CD4-positive, CD25-positive, alpha-beta regulatory T cell (primary cell): ENCODE results near the gene NT5C. TPM values are rescaled to one million over a fixed set of nuclear protein-coding genes. Genes with fewer than 3 reads are reported as not detected.
"Not testable (repeated sequence)": the region's sequence is repeated elsewhere in the genome, so short reads cannot be mapped to it uniquely, and the experiment has no call there.

Experiments
- ATAC-seq, 2 donors: fragments of 150-1000 bp; cut with Tn5 transposase; one replicate each; pipeline ENCODE4 v1.10.0; 2021; ENCODE audit warnings: low read depth in 2 of 2, moderate number of reproducible peaks in 2 of 2, moderate library complexity in 1 of 2
- DNase-seq, 3 donors: peaks; one replicate each; pipeline versions ENCODE4 v3.0.0 to v3.0.0-alpha.2; 2012 to 2022; ENCODE audit warnings: mixed read lengths in 1 of 3
- H3K27ac ChIP-seq: one replicate; pipeline ENCODE4 v1.7.0; 2013; ENCODE audit warnings: mild to moderate bottlenecking, low read length; ENCODE audit not compliant: insufficient read depth, poor library complexity, severe bottlenecking
- H3K27me3 ChIP-seq: one replicate; pipeline ENCODE4 v1.7.0; 2013; ENCODE audit warnings: low read length; ENCODE audit not compliant: control insufficient read depth, insufficient read depth
- H3K36me3 ChIP-seq: one replicate; pipeline ENCODE4 v1.7.0; 2013; ENCODE audit warnings: mild to moderate bottlenecking, low read length, moderate library complexity; ENCODE audit not compliant: control insufficient read depth, insufficient read depth
- H3K4me1 ChIP-seq: 2 replicates; pipeline ENCODE4 v1.7.0; 2013; ENCODE audit warnings: mild to moderate bottlenecking, low read length; ENCODE audit not compliant: insufficient read depth, control insufficient read depth, poor library complexity, severe bottlenecking
- H3K4me3 ChIP-seq: one replicate; pipeline ENCODE4 v1.7.0; 2013; ENCODE audit warnings: low read depth, mild to moderate bottlenecking, low read length, moderate library complexity
- H3K9me3 ChIP-seq, 2 experiments: 1 replicate in 1 of 2; 2 replicates in 1 of 2; pipeline ENCODE4 v1.7.0; 2013; ENCODE audit warnings: low read length in 2 of 2, mild to moderate bottlenecking in 1 of 2, moderate library complexity in 1 of 2; ENCODE audit not compliant: control insufficient read depth in 2 of 2
- H3K27ac Mint-ChIP-seq, 3 donors: one replicate each; pipeline ENCODE4 v1.8.0; 2020 to 2022; ENCODE audit warnings: mild to moderate bottlenecking in 3 of 3, mixed read lengths in 3 of 3, moderate library complexity in 2 of 3
- H3K27me3 Mint-ChIP-seq: one replicate; pipeline ENCODE4 v1.8.0; 2022; ENCODE audit warnings: mild to moderate bottlenecking, mixed read lengths
- H3K36me3 Mint-ChIP-seq: one replicate; pipeline ENCODE4 v1.8.0; 2020; ENCODE audit warnings: mixed read lengths
- H3K4me1 Mint-ChIP-seq, 4 donors: one replicate each; pipeline ENCODE4 v1.8.0; 2020 to 2022; ENCODE audit warnings: mixed read lengths in 4 of 4, mild to moderate bottlenecking in 1 of 4
- H3K4me3 Mint-ChIP-seq, 4 donors: one replicate each; pipeline ENCODE4 v1.8.0; 2020 to 2022; ENCODE audit warnings: mild to moderate bottlenecking in 4 of 4, mixed read lengths in 4 of 4, moderate library complexity in 3 of 4
- H3K9me3 Mint-ChIP-seq, 7 donors: one replicate each; pipeline ENCODE4 v1.8.0; 2020 to 2022; ENCODE audit warnings: mixed read lengths in 7 of 7, mild to moderate bottlenecking in 3 of 7, moderate library complexity in 2 of 7
- polyA plus RNA-seq, 4 donors: library from polyadenylated mRNA; unstranded; fragments of 300-500 nt; fragmentation: Illumina TruSeq; gene quantifications; one replicate each; pipeline ENCODE4 v1.2.3, GENCODE V29; 2021
- total RNA-seq: library from RNA; stranded (reverse); gene quantifications from one replicate; pipeline ENCODE4 v1.2.3, GENCODE V29; 2022

Gene NT5C
- total and polyA plus RNA-seq, 5 donors from 2014 or later = 31.6 to 66.9 (median 57.1) TPM

DNA sequence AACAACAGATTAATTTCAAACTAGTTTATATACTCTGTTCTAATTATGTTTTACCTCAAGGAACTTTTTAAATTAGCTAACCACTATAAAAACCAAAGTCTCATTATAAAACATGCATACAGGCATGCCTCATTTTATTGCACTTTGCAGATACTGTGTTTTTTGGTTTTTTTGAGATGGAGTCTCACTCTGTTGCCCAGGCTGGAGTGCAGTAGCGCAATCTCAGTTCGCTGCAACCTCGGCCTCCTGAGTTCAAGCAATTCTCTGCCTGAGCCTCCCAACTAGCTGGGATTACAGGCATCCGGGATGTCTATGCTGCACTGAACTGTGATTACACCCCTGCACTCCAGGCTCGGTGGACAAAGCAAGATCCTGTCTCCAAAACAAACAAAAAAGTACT, 31.5 kb upstream of the NT5C start:
- H3K4me1 Mint-ChIP-seq = no peaks in the 10 kb centered on the region
- H3K27ac ChIP-seq = no peak overlapping the region
- no peak overlapping the region for H3K27ac Mint-ChIP-seq
- no peaks in the 10 kb centered on the region for H3K9me3 Mint-ChIP-seq
- DNase-seq (no peak), ATAC-seq (no peak)
- no peaks in the 10 kb centered on the region for H3K4me1 ChIP-seq
- peaks cover 20% of the 10 kb centered on the region for H3K36me3 ChIP-seq
- H3K36me3 Mint-ChIP-seq = peaks cover 9% of the 10 kb centered on the region
- no peaks in the 10 kb centered on the region for H3K9me3 ChIP-seq
- no peak overlapping the region for H3K4me3 Mint-ChIP-seq
- H3K27me3 Mint-ChIP-seq = no peaks in the 10 kb centered on the region
- no peaks in the 10 kb centered on the region for H3K27me3 ChIP-seq
- no peak overlapping the region for H3K4me3 ChIP-seq

DNA sequence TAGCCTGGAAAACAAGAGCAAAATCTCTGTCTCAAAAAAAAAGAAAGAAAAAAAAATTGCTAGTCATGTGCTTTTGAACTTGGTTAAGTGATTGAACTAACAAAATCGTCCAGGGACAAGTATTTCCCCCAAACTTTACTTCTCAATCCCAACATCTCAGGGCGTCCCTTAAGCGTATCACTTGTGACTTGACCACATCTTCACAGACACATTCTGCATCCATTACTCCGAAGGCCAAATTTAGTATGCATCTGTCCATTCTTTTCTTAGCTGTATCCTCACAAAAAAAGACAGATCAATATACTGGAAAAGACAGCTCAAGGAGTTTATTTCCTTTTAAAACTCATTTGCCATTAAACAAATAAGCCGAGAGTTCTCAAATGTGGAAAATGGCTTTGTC, 28.7 kb upstream of the NT5C start:
- no peaks in the 10 kb centered on the region for H3K27me3 ChIP-seq
- Mint-ChIP-seq H3K27ac (peak overlapping the region in 1 of 3 donors; percentile 29), H3K27me3 (peaks cover 4% of the 10 kb centered on the region), H3K9me3 (no peaks in the 10 kb centered on the region), H3K4me1 (peaks cover 0 to 10% (median 4%) of the 10 kb centered on the region in 4 donors), H3K36me3 (no peaks in the 10 kb centered on the region), H3K4me3 (no peak overlapping the region)
- peak overlapping the region; percentile 14 for H3K27ac ChIP-seq
- peaks cover 2% of the 10 kb centered on the region for H3K4me1 ChIP-seq
- DNase-seq = no peak
- H3K36me3 ChIP-seq = peaks cover 2% of the 10 kb centered on the region
- H3K4me3 ChIP-seq = no peak overlapping the region
- H3K9me3 ChIP-seq = no peaks in the 10 kb centered on the region
- ATAC-seq = no peak

DNA sequence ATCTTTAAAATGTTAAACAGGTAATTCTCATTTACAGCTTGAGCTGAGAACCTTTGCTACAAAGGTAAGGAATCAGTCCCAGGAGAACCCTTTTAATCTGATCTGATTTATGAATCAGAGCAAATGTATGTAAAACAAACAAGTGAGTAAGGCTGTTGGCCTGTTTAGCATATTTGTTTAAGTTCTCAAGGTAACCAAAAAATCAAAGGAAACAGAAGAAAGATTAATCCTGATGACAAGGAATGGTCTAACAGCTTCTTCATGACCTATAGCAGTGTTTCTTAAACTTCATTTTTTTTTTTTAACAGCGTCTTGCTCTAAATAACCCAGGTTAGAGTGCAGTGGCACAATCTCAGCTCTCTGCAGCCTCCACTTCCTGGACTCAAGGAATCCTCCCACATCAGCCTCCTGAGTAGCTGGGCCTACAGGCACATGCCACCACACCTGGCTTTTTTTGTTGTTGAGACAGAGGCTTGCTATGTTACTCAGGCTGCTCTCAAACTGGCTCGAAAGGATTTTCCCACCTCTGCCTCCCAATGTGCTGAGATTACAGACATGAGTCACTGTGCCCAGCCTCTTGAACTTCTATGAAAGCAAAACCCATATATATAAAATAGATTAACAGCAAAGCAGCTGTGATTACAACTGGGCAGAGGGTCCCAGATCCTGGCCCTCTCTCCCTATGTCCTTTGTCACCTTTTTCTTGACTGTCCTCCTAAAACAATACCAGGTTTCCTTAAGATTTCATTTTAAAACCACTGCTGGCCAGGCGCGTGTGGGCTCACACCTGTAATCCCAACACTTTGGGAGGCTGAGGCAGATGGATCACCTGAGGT, 27.9 kb upstream of the NT5C start:
- no peak overlapping the region for H3K4me3 ChIP-seq
- Mint-ChIP-seq H3K4me3 (no peak overlapping the region), H3K36me3 (no peaks in the 10 kb centered on the region), H3K9me3 (no peaks in the 10 kb centered on the region), H3K4me1 (peaks cover 0 to 18% (median 7%) of the 10 kb centered on the region in 4 donors), H3K27ac (peak overlapping the region; percentile 29 to 52 (median 42)), H3K27me3 (peaks cover 4% of the 10 kb centered on the region)
- no peaks in the 10 kb centered on the region for H3K27me3 ChIP-seq
- H3K36me3 ChIP-seq = peaks cover 2% of the 10 kb centered on the region
- H3K27ac ChIP-seq = no peak overlapping the region
- no peak for ATAC-seq
- H3K4me1 ChIP-seq = peaks cover 10% of the 10 kb centered on the region
- no peak for DNase-seq
- no peaks in the 10 kb centered on the region for H3K9me3 ChIP-seq

DNA sequence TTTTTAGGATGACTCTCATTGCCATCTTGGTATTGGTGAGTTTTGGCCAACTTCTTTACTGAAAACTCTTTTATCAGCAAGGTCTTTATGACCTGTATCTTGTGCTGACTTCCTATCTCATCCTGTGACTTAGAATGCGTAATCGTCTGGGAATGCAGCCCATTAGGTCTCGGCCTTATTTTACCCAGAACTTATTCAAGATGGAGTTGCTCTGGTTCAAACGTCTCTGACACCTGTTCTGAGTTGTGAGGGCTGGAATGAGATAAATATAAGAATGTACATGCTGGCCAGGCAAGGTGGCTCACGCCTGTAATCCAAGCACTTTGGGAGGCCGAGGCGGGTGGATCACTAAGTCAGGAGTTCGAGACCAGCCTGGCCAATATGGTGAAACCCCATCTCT, 26.9 kb upstream of the NT5C start:
- H3K9me3 ChIP-seq, H3K4me3 ChIP-seq, H3K4me3 Mint-ChIP-seq, DNase-seq, H3K27me3 ChIP-seq, H3K36me3 Mint-ChIP-seq, H3K36me3 ChIP-seq, H3K27me3 Mint-ChIP-seq, H3K9me3 Mint-ChIP-seq, ATAC-seq, H3K27ac Mint-ChIP-seq, H3K27ac ChIP-seq: not testable (repeated sequence)
- H3K4me1 ChIP-seq = peaks cover 14% of the 10 kb centered on the region
- peaks cover 0 to 18% (median 8%) of the 10 kb centered on the region in 4 donors for H3K4me1 Mint-ChIP-seq

DNA sequence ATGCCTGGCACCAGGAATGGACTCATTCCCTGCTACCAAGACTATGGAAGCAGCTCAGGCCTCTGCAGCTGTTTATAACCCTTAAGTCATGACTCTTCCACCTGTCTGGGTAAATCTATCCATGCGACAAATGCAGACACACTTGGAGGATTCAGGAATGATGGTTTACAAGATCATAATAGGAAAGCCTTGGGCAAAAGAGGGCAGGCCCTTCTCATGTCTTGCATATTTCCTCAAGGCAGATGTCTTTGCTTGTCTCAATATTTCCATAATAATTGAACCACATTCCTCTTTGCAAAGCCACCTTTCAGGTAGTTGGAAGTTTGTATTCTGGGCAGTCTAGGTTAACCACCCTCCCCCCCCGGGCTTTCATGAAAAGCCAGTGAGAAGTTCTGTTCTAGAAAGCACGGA, 23.7 kb upstream of the NT5C start:
- H3K36me3 Mint-ChIP-seq = no peaks in the 10 kb centered on the region
- peak overlapping the region in 2 of 3 donors; percentile 89 to 92 for H3K27ac Mint-ChIP-seq
- H3K4me1 Mint-ChIP-seq = peaks cover 12 to 37% (median 21%) of the 10 kb centered on the region in 4 donors
- Histone ChIP-seq H3K27me3 (no peaks in the 10 kb centered on the region), H3K36me3 (no peaks in the 10 kb centered on the region), H3K4me1 (peaks cover 31% of the 10 kb centered on the region), H3K9me3 (no peaks in the 10 kb centered on the region), H3K4me3 (peak overlapping the region; percentile 68), H3K27ac (peak overlapping the region; percentile 78)
- no peak for DNase-seq
- H3K4me3 Mint-ChIP-seq = peak overlapping the region; percentile 5 to 94 (median 52)
- no peaks in the 10 kb centered on the region for H3K9me3 Mint-ChIP-seq
- no peak for ATAC-seq
- peaks cover 4% of the 10 kb centered on the region for H3K27me3 Mint-ChIP-seq

DNA sequence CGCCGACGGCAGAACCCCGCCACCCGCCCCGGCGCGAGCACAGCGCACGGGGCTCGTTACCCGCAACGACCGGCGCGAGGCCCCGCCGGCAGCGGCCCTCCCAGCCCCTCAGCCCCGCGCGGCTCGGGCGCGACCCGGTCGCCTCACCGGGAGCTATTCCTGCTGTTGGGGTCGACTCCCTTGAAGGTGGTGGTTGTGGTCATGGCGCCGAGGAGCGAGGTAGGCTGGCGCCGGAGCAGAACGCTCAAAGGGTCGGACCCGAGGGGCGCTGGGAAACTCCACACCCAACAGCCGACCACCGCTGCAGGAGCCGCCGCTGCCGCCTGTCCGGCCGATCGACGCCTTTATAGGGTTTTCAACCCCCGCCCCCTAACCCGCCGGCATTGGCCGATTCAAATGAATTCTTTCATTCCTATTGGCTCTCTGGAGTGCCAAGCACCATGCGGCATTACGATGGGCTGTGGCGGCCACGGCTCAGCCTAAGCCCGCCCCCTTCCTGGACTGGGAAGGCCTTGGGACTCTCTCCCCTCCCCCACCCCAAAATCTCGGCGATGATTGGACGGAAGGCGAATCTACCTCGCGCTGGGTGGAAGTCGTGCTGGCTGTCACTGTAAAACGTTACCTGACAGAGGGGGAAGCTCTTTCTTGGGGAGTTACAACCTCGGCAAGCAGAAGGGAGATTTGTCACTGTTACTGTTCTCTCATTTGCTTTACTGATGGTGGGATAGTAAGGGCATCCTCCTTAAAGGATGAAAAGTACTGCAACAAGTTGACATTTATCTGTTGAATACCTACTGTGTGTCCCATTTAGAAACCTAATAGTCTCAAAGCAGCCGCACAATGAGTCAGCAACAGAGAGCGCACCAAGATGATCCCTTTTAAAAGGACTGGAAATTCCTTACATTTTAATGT, 22.9 kb upstream of the NT5C start, which contains the start of gene JPT1:
TSS of gene JPT1 (minus strand) at position 318 of the 912 bp plus-strand sequence. CDS start at position 203, 115 bp downstream.
- DNase-seq (peak; percentile 96 to 100 (median 96)), ATAC-seq (peak; percentile 98 to 99)
- Mint-ChIP-seq H3K4me1 (peaks cover 17 to 40% (median 25%) of the 10 kb centered on the region in 4 donors), H3K27ac (peak within 1 kb of the TSS; percentile 89 to 92 (median 90)), H3K27me3 (peaks cover 4% of the 10 kb centered on the region), H3K4me3 (peak within 1 kb of the TSS; percentile 87 to 97 (median 94)), H3K9me3 (no peaks in the 10 kb centered on the region), H3K36me3 (no peaks in the 10 kb centered on the region)
- Histone ChIP-seq H3K4me3 (peak within 1 kb of the TSS; percentile 94), H3K27ac (peak within 1 kb of the TSS; percentile 78), H3K4me1 (peaks cover 31% of the 10 kb centered on the region), H3K9me3 (no peaks in the 10 kb centered on the region), H3K27me3 (no peaks in the 10 kb centered on the region), H3K36me3 (no peaks in the 10 kb centered on the region)

DNA sequence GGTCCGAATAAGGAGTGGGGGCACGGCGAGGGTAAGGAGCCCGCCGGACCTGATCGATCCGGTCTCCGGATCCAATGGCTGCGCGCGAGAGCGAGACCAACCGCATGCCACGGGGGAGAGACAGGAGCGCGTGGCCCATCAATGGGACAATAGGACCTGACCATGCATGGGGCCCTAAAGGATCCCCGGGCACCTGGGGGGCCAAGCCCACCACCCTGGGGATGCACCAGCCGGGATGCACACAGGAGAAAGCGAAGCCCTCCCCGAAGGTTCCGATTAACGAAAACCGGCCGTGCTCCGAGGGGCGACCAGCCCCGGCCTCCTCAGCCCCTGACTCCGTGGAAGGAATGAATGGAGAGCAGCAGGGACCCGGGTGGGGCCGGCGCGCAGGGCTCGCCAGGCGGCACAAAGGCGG, 22.2 kb upstream of the NT5C start:
- peak overlapping the region in 2 of 3 donors; percentile 89 to 91 for H3K27ac Mint-ChIP-seq
- Histone ChIP-seq H3K4me1 (peaks cover 31% of the 10 kb centered on the region), H3K27ac (no peak overlapping the region)

More for the DNA sequence above, 22.2 kb upstream of the NT5C start:
- ATAC-seq (peak in 1 of 2 donors; percentile 19), DNase-seq (peak in 1 of 3 donors; percentile 24)
- no peaks in the 10 kb centered on the region for H3K36me3 ChIP-seq
- H3K4me1 Mint-ChIP-seq = peaks cover 17 to 42% (median 27%) of the 10 kb centered on the region in 4 donors
- peak overlapping the region; percentile 87 to 94 (median 92) for H3K4me3 Mint-ChIP-seq
- no peaks in the 10 kb centered on the region for H3K27me3 ChIP-seq
- H3K9me3 Mint-ChIP-seq = no peaks in the 10 kb centered on the region
- peaks cover 4% of the 10 kb centered on the region for H3K27me3 Mint-ChIP-seq
- peak overlapping the region; percentile 94 for H3K4me3 ChIP-seq
- peaks cover under 1% of the 10 kb centered on the region for H3K36me3 Mint-ChIP-seq
- no peaks in the 10 kb centered on the region for H3K9me3 ChIP-seq
